NCI-H2227 (cell line): Measurements from ENCODE around the gene CCKAR.

Experiments used
- DNase-seq: peaks from one replicate; lab custom pipeline; 2025; ENCODE audit not compliant: unreplicated experiment; lab: John Stamatoyannopoulos, UW

Gene CCKAR

DNA sequence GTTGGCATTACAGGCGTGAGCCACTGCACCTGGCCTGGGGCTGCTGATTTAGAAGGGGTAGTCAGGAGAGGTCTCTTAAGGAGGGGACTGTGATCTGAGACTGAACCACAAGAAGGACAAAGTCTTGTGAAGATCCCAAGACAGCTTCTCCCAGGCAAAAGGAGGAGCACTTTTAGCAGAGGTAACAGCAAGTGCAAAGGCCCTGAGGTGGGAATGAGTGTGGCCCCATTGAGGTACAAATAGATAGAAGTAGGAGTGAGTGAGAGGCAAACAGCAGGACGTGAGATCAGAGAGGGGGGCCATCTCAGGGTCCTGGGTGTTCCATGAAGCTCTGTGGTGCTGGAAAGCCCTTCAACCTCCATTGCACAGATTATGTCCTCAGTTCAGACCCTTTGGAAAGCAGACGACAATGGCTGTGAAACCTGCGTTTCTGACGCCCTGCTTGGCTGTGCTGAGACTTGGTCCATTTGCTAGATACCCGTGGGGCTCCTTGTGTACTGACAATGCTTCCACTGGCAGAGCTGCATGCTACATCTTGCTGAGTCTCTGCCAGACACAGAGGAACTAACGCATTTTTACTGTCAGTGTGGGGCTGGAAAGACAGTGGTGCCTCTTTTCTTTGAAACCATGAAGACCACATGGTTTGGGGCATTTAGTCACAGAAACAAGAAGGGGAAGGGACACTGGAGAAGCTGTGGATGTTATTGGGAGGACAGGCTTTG is 1.3 kb upstream of the CCKAR start:
- no peak for DNase-seq

GRCh38 chr4:26490960-26491284 is 638 bp upstream of the CCKAR start:
- no peak for DNase-seq

- DNase-seq, result no peak
Measured at GRCh38 chr4:26489101-26489985, 941 bp downstream of the CCKAR start.

DNA sequence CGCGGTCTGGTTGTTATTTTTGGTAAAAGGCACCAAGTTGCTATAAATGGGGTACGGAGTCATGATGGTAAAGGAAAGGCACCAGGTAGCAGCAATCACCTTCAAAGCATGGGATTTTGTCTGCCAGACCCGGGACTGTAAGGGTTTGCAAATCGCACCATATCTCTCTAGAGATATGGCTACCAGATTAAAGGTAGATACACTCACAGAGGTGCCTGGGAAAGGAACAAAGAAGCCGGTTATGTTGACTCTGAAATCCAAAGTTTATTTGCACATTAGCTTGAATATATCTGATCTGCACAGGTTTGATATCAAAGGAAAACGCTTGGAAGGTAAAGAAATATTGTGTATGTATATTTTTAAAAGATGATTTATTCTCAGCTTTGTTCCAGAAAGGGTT is 4.6 kb downstream of the CCKAR start:
- no peak for DNase-seq

DNA sequence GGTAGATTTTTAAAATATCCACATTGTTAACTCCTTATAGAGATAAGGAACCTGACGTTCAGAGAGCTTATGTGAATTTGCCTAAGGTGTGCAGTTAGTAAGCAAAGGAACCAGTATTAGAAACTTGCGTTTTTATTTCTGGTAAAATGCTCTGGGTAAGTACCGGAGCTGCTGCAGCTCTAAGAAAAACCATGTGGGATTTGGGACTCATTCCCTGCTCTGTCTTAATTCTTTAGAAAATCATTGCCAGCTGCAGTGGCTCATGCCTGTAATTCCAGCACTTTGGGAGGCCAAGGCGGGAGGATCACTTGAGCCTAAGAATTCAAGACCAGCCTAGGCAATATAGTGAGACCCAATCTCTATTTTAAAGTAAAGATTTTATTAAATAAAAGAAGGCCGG is 5.8 kb downstream of the CCKAR start:
- DNase-seq, result no peak

DNA sequence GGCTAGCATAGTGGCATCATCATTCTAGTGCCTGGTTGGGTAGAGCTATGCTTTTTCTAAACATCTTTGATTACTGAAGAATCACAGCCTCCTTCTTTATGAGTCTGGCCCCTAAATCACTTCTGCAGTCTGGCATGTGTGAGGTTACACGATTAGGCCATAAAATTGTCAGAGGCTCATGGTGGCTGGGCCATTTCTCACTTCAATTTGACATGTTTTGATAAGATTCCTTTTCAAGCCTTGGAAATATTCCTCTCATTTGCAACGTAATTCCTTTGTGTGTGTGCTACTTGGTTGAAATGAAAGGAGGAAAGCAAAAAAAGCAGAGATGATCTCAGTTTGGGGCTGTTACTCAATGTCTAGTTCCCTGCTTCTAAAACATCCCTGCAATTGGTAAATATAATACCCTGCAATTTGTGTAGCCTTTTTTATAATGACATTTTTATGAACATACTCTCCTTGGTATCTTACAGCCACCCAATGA is 6.2 kb downstream of the CCKAR start:
- no peak for DNase-seq

DNA sequence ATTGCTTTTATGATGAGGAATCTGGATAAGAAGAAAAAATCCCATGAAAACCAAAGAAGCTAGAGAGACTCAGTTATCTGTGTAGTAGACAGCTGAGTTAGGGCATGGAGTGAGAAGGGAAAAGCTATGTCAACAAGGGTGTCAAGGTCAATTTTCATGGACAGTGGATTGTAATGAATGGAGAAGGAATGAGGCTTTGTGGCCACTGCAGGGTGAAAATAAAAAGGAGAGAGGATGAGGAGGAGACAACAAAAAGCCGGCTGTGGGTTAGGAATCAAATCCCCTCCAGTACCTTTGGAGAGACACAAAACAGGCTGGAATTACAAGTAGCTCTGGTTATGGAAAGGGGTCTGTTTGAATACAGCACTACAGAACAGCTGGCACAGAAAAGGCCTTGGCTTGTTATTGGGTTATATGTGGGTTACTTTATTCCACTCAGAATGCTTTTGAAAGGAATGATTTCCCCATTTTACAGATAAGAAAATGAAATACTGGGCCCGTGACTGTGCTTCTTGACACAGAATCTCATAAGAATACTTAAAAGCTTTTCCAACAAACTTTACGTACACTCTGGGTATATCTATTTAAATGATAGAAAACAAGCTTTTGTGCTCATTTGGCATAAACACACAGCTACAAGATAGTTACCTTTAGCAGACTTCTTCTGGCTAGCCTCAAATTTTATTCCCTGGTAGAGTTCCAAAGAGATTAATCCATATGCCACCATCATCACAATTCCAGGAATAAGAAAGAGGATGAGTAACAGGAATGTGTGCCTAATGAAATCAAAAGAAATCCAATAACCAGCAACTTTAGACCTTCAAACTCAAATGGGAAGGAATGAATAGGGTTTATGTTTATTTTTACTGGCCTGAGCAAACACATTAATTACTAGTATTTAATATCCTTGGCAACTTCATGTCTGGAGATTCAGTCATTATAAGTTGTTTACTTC is 7.5 kb downstream of the CCKAR start:
- DNase-seq, result no peak

- no peak for DNase-seq
Measured at GRCh38 chr4:26478330-26478729, 12.0 kb downstream of the CCKAR start.

- DNase-seq, result no peak
Measured at GRCh38 chr4:26476545-26476944, 13.7 kb downstream of the CCKAR start.

- no peak for DNase-seq
Measured at GRCh38 chr4:26475716-26476115, 14.6 kb downstream of the CCKAR start.

DNA sequence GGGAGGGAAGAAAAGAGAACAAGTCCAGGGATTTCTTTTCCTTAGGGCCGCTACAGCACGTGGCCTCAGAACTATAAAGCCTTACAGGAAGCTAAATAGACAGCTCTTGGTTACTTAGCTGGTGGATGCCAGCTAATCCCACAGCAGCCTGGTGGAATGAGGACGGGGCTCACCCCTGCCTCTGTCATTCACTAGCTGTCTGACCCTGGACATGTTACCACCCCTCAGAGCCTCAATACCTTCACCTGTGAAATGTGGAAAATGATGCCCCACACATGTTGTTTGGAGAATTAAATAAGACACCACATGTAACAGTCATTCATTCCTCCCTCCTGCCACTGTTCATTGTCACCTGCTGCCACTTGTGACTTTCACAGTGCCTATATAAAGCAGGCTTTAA is 15.7 kb downstream of the CCKAR start:
- DNase-seq, result no peak

DNA sequence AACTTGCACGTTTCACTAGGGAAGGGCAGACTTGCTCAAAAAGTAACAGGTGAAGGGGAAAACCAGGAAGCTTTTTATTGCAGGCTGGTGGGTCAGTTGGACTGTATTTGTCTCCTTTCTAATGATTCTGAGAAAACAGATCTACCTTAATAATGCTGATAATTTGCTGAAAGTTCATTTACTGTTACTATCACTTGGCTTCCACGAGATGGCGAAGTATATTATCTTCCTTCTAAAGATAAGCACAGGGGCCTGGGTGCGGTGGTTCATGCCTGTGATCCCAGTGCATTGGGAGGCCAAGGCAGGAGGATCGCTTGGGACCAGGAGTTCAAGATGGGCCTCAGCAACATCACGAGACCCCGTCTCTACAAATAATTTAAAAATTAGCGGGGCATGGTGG is 16.4 kb downstream of the CCKAR start:
- DNase-seq, result no peak

DNA sequence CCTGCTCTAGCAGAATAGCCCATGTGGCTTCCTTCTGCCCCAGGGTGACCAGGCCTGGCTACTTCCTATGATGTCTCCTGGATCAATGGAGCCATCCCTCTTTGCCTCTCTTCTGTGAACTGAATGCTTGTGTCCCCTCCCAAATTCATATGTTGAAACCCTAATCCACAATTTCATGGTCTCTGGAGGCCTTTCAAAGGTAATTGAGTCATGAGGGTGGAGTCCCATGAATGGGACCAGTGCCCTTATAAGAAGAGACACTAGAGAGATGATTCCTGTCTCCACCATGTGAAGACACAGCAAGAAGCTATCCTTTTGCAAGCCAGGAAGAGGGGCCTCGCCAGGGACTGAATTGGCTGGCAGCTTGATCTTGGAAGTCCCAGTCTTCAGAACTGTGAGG is 18.4 kb downstream of the CCKAR start:
- no peak for DNase-seq

- no peak for DNase-seq
Measured at GRCh38 chr4:26468977-26469376, 21.3 kb downstream of the CCKAR start.

- no peak for DNase-seq
Measured at GRCh38 chr4:26468283-26468949, 21.9 kb downstream of the CCKAR start.

DNA sequence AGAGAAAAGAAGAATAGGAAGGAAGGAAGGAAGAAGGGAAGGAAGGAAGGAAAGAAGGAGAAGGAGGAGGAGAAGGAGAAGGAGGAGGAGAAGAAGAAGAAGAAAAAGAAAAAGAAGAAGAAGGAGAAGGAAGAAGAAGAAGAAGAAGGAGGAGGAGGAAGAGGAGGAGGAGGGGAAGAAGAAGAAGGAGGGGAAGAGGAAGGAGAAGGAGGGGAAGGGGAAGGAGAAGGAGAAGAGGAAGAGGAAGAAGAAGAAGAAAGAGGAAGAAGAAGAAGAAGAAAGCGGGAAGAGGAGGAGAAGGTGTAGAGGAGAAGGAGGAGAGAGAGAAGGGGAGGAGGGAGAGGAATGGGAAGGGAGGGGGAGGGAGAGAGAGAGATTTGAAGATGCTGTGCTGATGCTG is 22.6 kb downstream of the CCKAR start:
- DNase-seq, result no peak

DNA sequence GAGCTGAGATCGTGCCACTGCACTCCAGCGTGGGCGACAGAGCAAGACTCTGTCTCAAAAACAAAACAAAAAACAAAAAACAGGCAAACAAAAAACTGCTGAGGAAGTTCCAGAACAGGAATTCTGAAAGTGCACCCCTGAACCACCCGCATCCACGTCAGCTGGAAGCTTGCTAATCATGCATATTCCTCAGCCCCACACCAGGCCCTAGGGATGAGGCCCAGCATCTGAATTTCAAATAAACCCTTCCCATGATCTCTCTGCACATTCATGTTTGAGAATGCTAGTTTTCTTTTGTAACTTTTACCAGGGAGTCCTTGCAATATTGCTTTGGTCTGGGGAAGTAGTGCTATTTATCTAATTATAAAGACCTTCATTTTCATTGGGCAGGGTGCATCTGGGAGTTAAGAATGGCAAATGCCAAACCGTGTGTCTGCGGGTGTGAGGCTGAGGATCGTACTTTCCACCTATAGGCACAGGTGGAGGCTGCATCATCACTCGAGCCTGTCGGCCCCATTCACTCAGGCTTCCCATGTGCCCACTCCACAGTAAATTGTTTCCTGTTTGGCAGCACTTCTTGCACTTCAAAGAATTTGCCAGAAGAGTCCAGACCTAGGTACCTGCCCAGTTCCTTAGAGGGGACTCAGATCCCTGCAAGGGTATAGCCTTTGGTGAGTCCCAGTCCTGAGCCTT is 23.6 kb downstream of the CCKAR start:
- DNase-seq, result no peak

DNA sequence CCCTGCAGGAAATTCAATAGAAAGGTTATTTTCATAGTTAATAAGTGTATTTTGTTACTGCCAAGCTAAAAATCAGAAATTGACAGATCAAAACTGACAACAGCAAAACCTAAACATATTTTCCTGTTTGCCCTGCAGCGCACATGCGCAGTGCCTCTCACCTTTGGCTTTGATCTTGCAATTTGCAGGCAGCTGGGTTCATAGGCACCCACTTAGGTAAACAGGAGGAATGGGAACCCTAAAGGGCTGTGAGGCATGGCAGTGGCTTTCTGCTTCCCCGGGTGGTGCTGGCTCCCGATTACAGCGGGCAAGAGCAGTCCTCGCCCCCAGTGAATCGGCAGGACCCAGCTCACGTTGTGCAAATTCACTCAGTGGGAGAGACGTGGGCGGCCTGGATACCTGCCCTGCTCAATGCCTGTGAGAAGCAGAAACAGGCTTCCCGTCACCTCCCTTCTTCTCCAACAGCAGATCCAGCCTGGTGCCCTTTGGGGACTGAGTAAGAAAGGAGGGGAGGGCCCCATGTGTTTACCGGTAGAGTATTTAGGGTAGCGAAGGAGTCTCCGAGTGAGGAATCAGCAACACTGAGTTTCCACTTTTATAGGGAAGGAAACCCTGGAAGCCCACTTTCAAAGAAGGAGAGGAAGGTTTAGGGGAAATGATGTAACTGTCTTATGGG is 25.7 kb downstream of the CCKAR start:
- DNase-seq, result no peak

GRCh38 chr4:26463386-26463785 is 26.9 kb downstream of the CCKAR start:
- DNase-seq, result no peak

- DNase-seq, result no peak
Measured at GRCh38 chr4:26462874-26463273, 27.4 kb downstream of the CCKAR start.
